ENCODE data around the gene RPL26.
"Not testable (repeated sequence)": the region's sequence is repeated elsewhere in the genome, so short reads cannot be mapped to it uniquely, and the experiment has no call there.

The RPL26 gene

GRCh38 chr17:8365143-8365542 is 17.9 kb downstream of the RPL26 start:
- DNase-seq (ENCODE audit: low spot score), result no peak

- DNase-seq (ENCODE audit: low spot score), result peak; percentile 17
Measured at GRCh38 chr17:8362651-8363332, 20.2 kb downstream of the RPL26 start.

GRCh38 chr17:8360751-8361150 is 22.2 kb downstream of the RPL26 start:
- no peak for DNase-seq (ENCODE audit: low spot score)

- DNase-seq (ENCODE audit: low spot score), result no peak
Measured at GRCh38 chr17:8360260-8360659, 22.7 kb downstream of the RPL26 start.

- DNase-seq (ENCODE audit: low spot score), result peak; percentile 89
Measured at GRCh38 chr17:8359769-8360168, 23.2 kb downstream of the RPL26 start.

GRCh38 chr17:8357910-8358309 is 25.1 kb downstream of the RPL26 start:
- DNase-seq (ENCODE audit: low spot score), result no peak

- DNase-seq (ENCODE audit: low spot score), result no peak
Measured at GRCh38 chr17:8354236-8354635, 28.8 kb downstream of the RPL26 start.

GRCh38 chr17:8353736-8354135 is 29.3 kb downstream of the RPL26 start:
- DNase-seq (ENCODE audit: low spot score), result no peak

GRCh38 chr17:8350339-8350738 is 32.7 kb downstream of the RPL26 start:
- DNase-seq (ENCODE audit: low spot score), result no peak

- not testable (repeated sequence) for DNase-seq (ENCODE audit: low spot score)
Measured at GRCh38 chr17:8347001-8347400, 36.0 kb downstream of the RPL26 start.

GRCh38 chr17:8345951-8346665 is 36.9 kb downstream of the RPL26 start:
- no peak for DNase-seq (ENCODE audit: low spot score)

- no peak for DNase-seq (ENCODE audit: low spot score)
Measured at GRCh38 chr17:8345052-8345690, 37.8 kb downstream of the RPL26 start.

GRCh38 chr17:8341456-8341855 is 41.5 kb downstream of the RPL26 start:
- no peak for DNase-seq (ENCODE audit: low spot score)

GRCh38 chr17:8339540-8339939 is 43.5 kb downstream of the RPL26 start, which contains the start of gene ODF4:
TSS of gene ODF4 (plus strand) at chr17:8339840. CDS start at chr17:8340052, 212 bp downstream.
- DNase-seq (ENCODE audit: low spot score), result no peak

- DNase-seq (ENCODE audit: low spot score), result no peak
Measured at GRCh38 chr17:8338753-8339140, 44.2 kb downstream of the RPL26 start.

GRCh38 chr17:8337802-8338752 is 44.9 kb downstream of the RPL26 start:
- no peak for DNase-seq (ENCODE audit: low spot score)

GRCh38 chr17:8333281-8333680 is 49.7 kb downstream of the RPL26 start:
- no peak for DNase-seq (ENCODE audit: low spot score)

- no peak for DNase-seq (ENCODE audit: low spot score)
Measured at GRCh38 chr17:8332688-8333087, 50.3 kb downstream of the RPL26 start.

GRCh38 chr17:8332128-8332527 is 50.9 kb downstream of the RPL26 start:
- no peak for DNase-seq (ENCODE audit: low spot score)
